ENCODE results near the gene FOSL1.
"Not testable (repeated sequence)": the region's sequence is repeated elsewhere in the genome, so short reads cannot be mapped to it uniquely, and the experiment has no call there.

The FOSL1 gene

DNA sequence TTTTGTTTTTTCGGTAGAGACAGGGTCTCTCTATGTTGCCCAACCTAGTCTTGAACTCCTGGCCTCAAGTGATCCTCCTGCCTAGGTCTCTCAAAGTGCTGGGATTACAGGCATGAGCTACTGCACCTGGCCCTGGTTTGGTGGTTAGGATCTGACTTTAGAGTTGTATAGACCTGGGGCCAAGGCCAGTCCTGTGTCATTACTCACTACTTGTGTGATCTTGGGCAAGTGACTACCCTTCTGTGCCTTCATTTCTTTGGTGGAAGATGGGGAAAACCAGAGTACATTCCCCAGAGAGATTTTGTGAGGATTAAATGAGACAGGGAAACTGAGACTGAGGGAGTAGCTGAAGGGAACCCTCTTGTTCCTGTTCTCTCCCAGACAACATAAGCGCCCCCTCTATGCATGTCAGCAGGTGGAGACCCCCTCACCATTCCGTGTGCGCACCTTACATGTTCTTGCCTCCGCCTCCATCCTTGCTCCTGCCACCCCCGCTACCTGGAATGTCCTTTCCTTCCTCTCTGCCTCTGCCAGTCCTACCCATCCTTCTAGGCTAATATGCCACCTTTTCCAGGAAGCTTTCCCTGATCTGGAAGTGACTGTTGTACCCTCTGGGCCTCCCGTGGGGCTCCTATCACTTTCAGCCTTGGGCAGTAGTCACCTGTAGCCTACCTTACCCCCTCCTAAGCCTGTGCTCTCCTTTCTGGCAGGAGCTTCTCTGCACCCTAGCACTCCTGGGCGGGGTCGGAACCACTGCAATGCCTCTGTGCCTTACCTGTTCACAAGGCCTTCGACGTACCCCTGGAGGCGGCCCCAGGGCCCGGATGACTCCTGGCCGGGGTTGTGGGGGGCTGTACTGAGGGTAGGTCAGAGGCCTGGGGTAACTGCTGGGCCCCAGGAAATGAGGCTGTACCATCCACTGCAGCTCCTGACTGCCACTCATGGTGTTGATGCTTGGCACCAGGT lies 3.9 kb downstream of the FOSL1 start:
- no peak for DNase-seq (ENCODE audit: low read depth)

GRCh38 chr11:65895482-65895981 lies 4.7 kb downstream of the FOSL1 start:
- DNase-seq (ENCODE audit: low read depth) = no peak

- no peak for DNase-seq (ENCODE audit: low read depth)
These were observed 6.1 kb downstream of the FOSL1 start for GRCh38 chr11:65894034-65894591.

GRCh38 chr11:65892661-65893317 lies 7.4 kb downstream of the FOSL1 start:
- DNase-seq (ENCODE audit: low read depth) = no peak

DNA sequence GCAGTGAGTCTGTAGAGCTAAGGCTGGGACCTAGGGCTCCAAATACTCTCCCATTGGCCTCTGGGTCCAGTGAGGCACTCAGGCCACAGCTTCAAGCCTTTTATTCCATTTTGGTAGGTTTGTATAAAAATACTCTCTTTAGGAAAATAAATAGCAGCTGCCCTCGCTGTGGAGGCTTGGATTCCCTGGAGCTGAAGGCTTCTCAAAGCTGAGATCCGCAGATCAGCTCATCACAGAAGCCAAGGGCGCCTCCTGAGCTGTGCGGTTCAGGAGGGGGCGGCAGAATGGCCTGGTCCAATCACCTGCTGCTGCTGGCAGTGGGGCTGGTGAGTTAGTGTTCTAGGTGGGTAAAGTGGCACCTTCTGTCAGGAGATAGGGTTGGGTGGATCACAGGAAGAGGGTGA lies 8.0 kb downstream of the FOSL1 start:
- DNase-seq (ENCODE audit: low read depth) = not testable (repeated sequence)

GRCh38 chr11:65891219-65892136 lies 8.7 kb downstream of the FOSL1 start:
- DNase-seq (ENCODE audit: low read depth) = peak; percentile 56

DNA sequence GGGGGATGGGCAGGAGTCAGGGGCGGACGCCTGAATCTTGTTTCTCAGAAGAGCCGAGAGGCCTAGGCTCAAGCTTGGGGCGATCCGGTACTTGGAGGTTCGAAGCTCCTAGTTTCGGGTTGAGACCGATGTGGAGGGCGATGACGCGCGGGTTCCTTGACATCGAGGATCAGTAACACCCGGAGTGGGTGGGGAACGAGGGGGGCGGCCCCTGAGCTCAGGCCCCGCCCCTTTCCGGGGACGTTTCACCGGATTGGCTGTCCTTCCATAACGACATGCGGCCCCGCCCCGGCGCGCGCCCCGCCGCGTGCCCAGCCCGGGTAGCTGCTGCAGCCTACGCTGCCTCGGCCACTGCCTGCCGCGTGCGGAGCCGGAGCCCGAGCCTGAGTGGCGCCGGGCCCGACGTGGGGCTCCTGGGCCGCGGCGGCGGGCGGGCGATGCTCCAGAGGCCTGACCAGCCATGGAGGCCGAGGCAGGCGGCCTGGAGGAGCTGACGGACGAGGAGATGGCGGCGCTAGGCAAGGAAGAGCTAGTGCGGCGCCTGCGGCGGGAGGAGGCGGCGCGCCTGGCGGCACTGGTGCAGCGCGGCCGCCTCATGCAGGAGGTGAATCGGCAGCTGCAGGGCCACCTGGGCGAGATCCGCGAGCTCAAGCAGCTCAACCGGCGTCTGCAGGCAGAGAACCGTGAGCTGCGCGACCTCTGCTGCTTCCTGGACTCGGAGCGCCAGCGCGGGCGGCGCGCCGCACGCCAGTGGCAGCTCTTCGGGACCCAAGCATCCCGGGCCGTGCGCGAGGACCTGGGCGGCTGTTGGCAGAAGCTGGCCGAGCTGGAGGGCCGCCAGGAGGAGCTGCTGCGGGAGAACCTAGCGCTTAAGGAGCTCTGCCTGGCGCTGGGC lies 9.6 kb downstream of the FOSL1 start, which contains the start of gene CCDC85B:
TSS of gene CCDC85B (plus strand) at position 350 of the 895 bp plus-strand sequence. CDS start at position 461, 111 bp downstream.
- peak; percentile 97 for DNase-seq (ENCODE audit: low read depth)

DNA sequence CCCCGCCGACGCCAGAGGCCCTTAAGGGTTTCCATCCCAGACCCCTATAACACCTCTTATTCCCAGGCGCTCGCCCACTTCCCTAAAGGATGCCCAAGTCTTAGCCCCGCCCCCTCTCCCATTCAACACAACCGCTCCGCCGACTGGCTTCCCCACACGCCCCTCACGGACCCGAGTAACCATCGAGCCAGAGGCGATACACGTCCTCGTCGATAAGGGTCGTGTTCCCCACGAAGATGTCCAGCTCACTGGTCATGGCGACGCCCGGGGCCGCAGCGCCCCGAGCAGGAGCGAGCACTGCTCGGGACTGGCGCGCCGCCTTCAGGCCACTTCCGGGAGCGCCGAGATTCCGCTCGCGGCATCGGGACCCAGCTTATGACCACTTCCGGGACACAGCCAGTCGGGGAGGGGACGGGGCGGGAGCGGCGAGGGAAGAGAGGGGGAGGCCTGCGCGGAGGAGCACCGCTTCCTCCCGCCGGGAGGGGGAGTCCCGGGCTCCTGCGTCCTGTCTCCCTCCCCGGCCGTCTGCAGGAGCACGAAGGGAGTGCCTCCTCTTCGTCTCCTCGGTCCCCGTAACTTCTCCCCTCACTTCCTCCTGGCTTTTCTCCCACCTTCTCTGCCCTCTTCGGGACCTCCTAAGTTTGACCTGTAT lies 11.9 kb downstream of the FOSL1 start, which contains the start of gene FIBP:
TSS of gene FIBP (minus strand) at position 309 of the 652 bp plus-strand sequence. CDS start at position 256, 53 bp downstream.
- DNase-seq (ENCODE audit: low read depth) = peak; percentile 97

- DNase-seq (ENCODE audit: low read depth) = peak; percentile 67
These were observed 12.4 kb downstream of the FOSL1 start for GRCh38 chr11:65887723-65888162.

GRCh38 chr11:65886826-65887722 lies 13.1 kb downstream of the FOSL1 start:
- no peak for DNase-seq (ENCODE audit: low read depth)

DNA sequence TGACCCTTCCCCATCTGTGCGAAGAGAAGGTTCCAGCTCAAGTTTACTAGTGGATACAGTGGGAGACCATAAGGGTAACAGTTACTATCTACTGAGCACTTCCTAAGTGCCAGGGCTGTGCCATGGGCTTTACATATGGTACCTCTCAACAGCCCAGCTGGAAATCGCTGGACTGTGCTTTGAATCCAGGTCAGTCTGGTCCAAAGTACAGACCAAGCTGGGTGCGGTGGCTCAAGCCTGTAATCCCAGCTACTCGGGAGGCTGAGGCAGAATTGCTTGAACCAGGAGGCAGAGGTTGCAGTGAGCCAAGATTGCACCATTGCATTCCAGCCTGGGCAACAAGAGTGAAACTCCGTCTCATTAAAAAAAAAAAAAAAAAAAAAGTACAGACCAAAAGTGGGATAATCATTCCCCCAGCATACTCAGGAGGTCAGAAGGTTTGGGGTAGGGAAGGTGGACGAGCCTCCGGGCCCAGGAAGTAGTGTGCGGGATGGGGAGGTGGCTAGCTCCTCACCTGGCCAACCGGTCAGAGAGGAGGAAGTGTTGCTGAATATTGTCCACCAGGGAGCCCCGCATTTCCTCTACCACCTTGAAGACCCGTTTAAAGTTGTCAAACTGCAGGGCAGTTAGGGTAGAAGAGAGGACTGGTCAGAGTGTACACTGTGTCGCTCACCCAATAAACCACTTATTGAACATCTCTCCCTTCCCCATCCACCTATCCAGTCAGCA lies 14.2 kb downstream of the FOSL1 start:
- no peak for DNase-seq (ENCODE audit: low read depth)

DNA sequence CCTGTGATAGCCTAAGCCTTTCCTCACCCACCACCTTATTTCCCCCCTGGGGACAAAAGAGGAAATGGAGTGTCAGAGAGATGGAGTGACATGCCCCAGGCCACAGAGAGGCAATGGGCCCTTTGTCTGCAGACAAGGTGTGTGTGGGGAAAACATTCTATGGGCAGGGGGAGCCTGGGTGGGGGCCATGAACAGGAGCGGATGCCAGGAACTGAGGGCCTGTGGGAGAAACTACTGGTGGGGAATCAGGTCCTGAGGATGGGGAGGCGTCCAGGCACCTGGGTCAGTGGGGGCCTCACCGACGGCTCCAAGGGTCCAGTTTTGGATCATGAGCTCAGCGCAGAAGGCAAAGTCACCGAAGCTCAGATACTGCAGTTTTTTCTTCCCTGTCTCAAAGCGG lies 15.0 kb downstream of the FOSL1 start:
- no peak for DNase-seq (ENCODE audit: low read depth)

- peak; percentile 75 for DNase-seq (ENCODE audit: low read depth)
These were observed 15.5 kb downstream of the FOSL1 start for GRCh38 chr11:65884716-65885092.

DNA sequence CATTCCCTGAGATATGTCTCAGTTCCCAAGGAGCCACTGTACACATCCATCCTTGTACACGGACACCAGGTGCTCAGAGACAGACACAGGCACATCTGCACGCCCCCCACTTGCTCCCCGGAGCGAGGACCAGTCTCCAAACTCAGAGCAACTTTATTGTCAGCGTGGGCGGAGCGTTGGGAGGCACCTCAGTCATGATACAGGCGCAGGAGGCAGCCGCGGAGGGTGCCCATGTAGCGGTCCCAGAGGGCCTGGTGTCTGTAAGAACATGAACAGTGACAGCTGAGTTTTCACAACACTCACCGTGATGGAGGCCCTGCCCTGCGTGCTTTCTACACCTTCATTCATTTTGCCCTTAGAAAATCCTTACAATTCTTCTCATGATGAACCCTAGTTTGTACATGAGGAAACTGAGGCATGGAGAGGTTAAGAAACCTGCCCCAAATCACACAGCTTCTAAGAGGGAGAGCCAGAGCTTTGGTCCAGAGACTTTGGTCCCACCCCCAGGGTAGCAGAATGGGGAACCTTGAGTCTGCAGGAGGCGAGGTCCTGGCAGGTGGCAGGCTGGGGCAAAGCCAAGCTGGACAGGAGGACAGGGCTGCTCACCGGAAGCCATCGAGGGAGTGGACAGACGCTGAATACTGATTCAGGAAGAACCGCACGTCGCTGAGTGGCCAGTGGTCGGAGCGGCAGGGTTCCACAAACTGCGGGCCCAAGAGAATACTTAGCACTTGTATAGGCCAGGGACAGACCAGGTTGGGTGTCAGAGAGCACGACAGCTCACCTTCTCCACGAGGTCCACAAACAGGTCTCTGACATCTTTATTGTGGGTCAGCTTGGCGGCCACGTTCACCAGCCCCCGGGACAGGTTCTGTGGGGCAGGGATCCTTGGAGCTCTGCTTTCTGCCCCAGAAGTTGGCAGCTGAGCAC lies 16.1 kb downstream of the FOSL1 start:
- DNase-seq (ENCODE audit: low read depth) = no peak

GRCh38 chr11:65883058-65883761 lies 17.0 kb downstream of the FOSL1 start:
- DNase-seq (ENCODE audit: low read depth) = no peak
